SU-DHL-6 (cell line): ENCODE results near the gene KLRK1.

Experiments
- H2AFZ ChIP-seq: fragments of 200-600 bp; sonication (generic); 2 replicates; pipeline ENCODE4 v1.6.1; 2014; ENCODE audit warnings: low read depth, mild to moderate bottlenecking, moderate library complexity, mixed read lengths, antibody characterized with exemption, low read length; ENCODE audit not compliant: severe bottlenecking
- H3F3A ChIP-seq: fragments of 200-600 bp; shearing (Covaris generic); 2 replicates; pipeline ENCODE4 v1.6.0; 2016; ENCODE audit warnings: antibody characterized with exemption, mild to moderate bottlenecking; ENCODE audit not compliant: insufficient read depth
- H3K27ac ChIP-seq: fragments of 200-600 bp; sonication (generic); 2 replicates; pipeline ENCODE4 v1.5.1; 2016; ENCODE audit warnings: low read depth, mild to moderate bottlenecking, low read length, moderate library complexity, mixed read lengths
- H3K27me3 ChIP-seq: fragments of 200-600 bp; sonication (generic), shearing (Covaris generic); 2 replicates; pipeline ENCODE4 v1.6.0; 2014; ENCODE audit warnings: mild to moderate bottlenecking, low read length
- H3K36me3 ChIP-seq: fragments of 200-600 bp; sonication (generic); 2 replicates; pipeline ENCODE4 v1.6.1; 2014; ENCODE audit warnings: mild to moderate bottlenecking, low read length, mixed read lengths
- H3K4me2 ChIP-seq: fragments of 300-600, 200-600 bp; shearing (Covaris generic), sonication (generic); 2 replicates; pipeline ENCODE4 v1.6.0; 2014; ENCODE audit warnings: low read length, low read depth, mild to moderate bottlenecking; ENCODE audit not compliant: poor library complexity, severe bottlenecking
- H3K4me3 ChIP-seq: fragments of 200-600 bp; sonication (generic); 2 replicates; pipeline ENCODE4 v1.5.1; 2014; ENCODE audit warnings: antibody characterized with exemption, low read length, mild to moderate bottlenecking, mixed read lengths; ENCODE audit not compliant: insufficient read depth, poor library complexity, severe bottlenecking
- H3K79me2 ChIP-seq: fragments of 200-600 bp; sonication (generic); 2 replicates; pipeline ENCODE4 v1.6.1; 2014; ENCODE audit warnings: mild to moderate bottlenecking, low read length, moderate library complexity; ENCODE audit not compliant: insufficient read depth
- H3K9ac ChIP-seq: fragments of 200-600 bp; sonication (generic); 2 replicates; pipeline ENCODE4 v1.7.0; 2014; ENCODE audit warnings: mild to moderate bottlenecking, low read length
- H3K9me2 ChIP-seq: fragments of 200-600 bp; sonication (generic); replicated peaks from 2 replicates; pipeline ENCODE4 v1.6.1; 2014; ENCODE audit warnings: low read length; ENCODE audit not compliant: insufficient read depth
- H3K9me3 ChIP-seq: fragments of 200-600 bp; sonication (generic); 2 replicates; pipeline ENCODE4 v1.6.1; 2014; ENCODE audit warnings: low read length, mixed read lengths; ENCODE audit not compliant: insufficient read depth
- H4K20me1 ChIP-seq: fragments of 200-600 bp; sonication (generic); 2 replicates; pipeline ENCODE4 v1.6.1; 2014; ENCODE audit warnings: low read depth, mild to moderate bottlenecking, antibody characterized with exemption, low read length, moderate library complexity, mixed read lengths
- EZH2phosphoT487 ChIP-seq: fragments of 200-600 bp; sonication (generic), shearing (Covaris generic); conservative IDR thresholded peaks from 2 replicates; pipeline ENCODE4 v1.6.1; 2018; ENCODE audit warnings: mild to moderate bottlenecking, antibody characterized with exemption, low read length, moderate library complexity, mixed read lengths
- TF ChIP-seq, protein P1 (sequence below): fragments of 200-600 bp; sonication (generic); IDR thresholded peaks from one replicate; pipeline ENCODE4 v1.5.1; 2017; ENCODE audit warnings: antibody characterized with exemption, mild to moderate bottlenecking, low read length, moderate library complexity; ENCODE audit not compliant: insufficient read depth, poor library complexity, severe bottlenecking

Gene KLRK1

DNA sequence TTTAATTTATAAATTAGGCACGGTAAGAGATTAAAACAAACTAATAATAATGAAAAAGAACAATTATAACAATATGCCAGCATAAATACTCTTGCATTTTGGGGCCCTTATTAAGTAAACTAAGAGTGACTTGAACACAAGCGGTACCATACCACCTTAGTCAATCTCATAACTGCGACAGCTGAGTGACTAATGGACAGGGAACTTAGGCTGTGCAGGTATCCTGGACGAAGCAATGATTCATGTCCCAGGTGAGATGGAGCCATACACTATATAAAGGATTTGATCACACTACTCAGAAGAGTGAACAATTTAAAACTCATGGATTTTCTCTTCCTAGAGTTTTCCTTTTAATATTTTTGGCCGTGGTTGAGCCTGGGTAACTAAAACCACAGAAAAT, 15.5 kb upstream of the KLRK1 start:
- no peaks in the 10 kb centered on the region for H3K9me2 ChIP-seq
- H3F3A ChIP-seq, result no peaks in the 10 kb centered on the region
- H3K36me3 ChIP-seq, result no peaks in the 10 kb centered on the region
- no peaks in the 10 kb centered on the region for H4K20me1 ChIP-seq
- no peak overlapping the region for H3K27ac ChIP-seq
- H3K4me2 ChIP-seq, result no peak overlapping the region
- no peak overlapping the region for H3K9ac ChIP-seq
- TF ChIP-seq, protein P1, sequence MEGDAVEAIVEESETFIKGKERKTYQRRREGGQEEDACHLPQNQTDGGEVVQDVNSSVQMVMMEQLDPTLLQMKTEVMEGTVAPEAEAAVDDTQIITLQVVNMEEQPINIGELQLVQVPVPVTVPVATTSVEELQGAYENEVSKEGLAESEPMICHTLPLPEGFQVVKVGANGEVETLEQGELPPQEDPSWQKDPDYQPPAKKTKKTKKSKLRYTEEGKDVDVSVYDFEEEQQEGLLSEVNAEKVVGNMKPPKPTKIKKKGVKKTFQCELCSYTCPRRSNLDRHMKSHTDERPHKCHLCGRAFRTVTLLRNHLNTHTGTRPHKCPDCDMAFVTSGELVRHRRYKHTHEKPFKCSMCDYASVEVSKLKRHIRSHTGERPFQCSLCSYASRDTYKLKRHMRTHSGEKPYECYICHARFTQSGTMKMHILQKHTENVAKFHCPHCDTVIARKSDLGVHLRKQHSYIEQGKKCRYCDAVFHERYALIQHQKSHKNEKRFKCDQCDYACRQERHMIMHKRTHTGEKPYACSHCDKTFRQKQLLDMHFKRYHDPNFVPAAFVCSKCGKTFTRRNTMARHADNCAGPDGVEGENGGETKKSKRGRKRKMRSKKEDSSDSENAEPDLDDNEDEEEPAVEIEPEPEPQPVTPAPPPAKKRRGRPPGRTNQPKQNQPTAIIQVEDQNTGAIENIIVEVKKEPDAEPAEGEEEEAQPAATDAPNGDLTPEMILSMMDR, result no peak
- no peak for TF ChIP-seq EZH2phosphoT487
- no peaks in the 10 kb centered on the region for H3K27me3 ChIP-seq
- H2AFZ ChIP-seq, result no peak overlapping the region
- no peaks in the 10 kb centered on the region for H3K9me3 ChIP-seq
- H3K4me3 ChIP-seq, result no peak overlapping the region
- no peaks in the 10 kb centered on the region for H3K79me2 ChIP-seq

DNA sequence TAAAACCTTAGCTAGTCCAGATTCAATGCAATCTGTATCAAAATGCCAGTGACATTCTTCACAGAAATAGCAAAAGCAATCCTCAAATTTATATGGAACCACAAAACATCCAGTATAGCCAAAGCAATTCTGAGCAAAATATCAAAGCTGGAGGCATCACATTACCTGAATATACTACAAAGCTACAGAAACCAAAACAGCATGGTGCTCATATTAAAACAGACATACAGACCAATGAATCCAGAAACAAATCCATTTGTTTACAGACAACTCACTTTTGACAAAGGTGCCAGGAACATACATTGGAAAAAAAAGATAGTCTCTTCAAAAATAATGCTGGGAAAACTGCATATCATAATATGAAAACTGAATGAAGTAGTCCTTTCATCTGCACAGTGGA, 15.0 kb upstream of the KLRK1 start:
- no peak overlapping the region for H3K4me2 ChIP-seq
- no peaks in the 10 kb centered on the region for H3K9me2 ChIP-seq
- H3K79me2 ChIP-seq, result no peaks in the 10 kb centered on the region

DNA sequence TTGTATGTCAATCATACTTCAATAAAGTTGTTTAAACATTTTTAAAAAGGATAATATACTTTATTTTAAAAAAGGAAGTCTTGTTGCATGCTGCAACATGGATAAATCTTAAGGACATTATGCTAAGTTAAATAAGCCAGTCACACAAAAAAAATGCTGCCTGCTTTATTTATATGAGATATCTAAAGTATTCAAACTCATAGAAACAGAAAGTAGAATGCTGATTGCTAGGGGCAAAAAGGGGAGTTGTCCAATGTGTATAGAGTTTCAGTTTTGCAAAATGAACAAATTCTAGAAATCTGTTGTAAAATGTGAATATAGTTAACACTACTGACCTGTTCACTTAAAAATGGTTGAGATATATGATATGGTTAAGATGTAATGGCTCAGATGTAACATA, 11.0 kb upstream of the KLRK1 start:
- no peaks in the 10 kb centered on the region for H3K27me3 ChIP-seq
- TF ChIP-seq, protein P1, result no peak
- TF ChIP-seq EZH2phosphoT487, result no peak
- H3K4me2 ChIP-seq, result no peak overlapping the region
- no peaks in the 10 kb centered on the region for H4K20me1 ChIP-seq
- H3K9me2 ChIP-seq, result no peaks in the 10 kb centered on the region
- H3K79me2 ChIP-seq, result no peaks in the 10 kb centered on the region
- H3K9ac ChIP-seq, result no peak overlapping the region
- H3K36me3 ChIP-seq, result no peaks in the 10 kb centered on the region
- H3K27ac ChIP-seq, result no peak overlapping the region
- no peak overlapping the region for H2AFZ ChIP-seq
- H3K4me3 ChIP-seq, result no peak overlapping the region
- H3K9me3 ChIP-seq, result no peaks in the 10 kb centered on the region
- H3F3A ChIP-seq, result no peaks in the 10 kb centered on the region

More for the DNA sequence above, 15.0 kb upstream of the KLRK1 start:
- no peak overlapping the region for H2AFZ ChIP-seq
- no peaks in the 10 kb centered on the region for H4K20me1 ChIP-seq
- no peak overlapping the region for H3K27ac ChIP-seq
- no peak overlapping the region for H3K9ac ChIP-seq
- no peak overlapping the region for H3K4me3 ChIP-seq
- H3K27me3 ChIP-seq, result no peaks in the 10 kb centered on the region
- H3F3A ChIP-seq, result no peaks in the 10 kb centered on the region
- TF ChIP-seq, protein P1, result no peak
- TF ChIP-seq EZH2phosphoT487, result no peak
- H3K9me3 ChIP-seq, result no peaks in the 10 kb centered on the region
- no peaks in the 10 kb centered on the region for H3K36me3 ChIP-seq
